ENCODE measurements around the gene CHADL. TPM values are rescaled to one million over a fixed set of nuclear protein-coding genes. Genes with fewer than 3 reads are reported as not detected.

The CHADL gene
- total RNA-seq, 4 donors from 2014 or later, result 0.73 to 1.3 TPM; not detected in 2

- DNase-seq (no peak), ATAC-seq (no peak)
- H3K36me3 ChIP-seq, result peaks cover 0 to 95% of the 10 kb centered on the region in 2 donors
- H3K4me3 ChIP-seq, result no peak overlapping the region
- no peak overlapping the region for H3K27ac ChIP-seq
- TF ChIP-seq POLR2A (IDR thresholded peaks at IDR 0.05) (no peak), CTCF (IDR thresholded peaks at IDR 0.05 in 4 of 5, conservative IDR thresholded peaks at IDR 0.05 in 1 of 5) (no peak)
- H3K4me1 ChIP-seq, result no peaks in the 10 kb centered on the region
- intact Hi-C loops (cut with DNase I; ENCODE audit: low total_unique reads), result no loop called here
- no peaks in the 10 kb centered on the region for H3K9me3 ChIP-seq
- in situ Hi-C loops (cut with MboI; ENCODE audit: low sequenced_read_pairs in 4 of 4), result no loop called here
- H3K27me3 ChIP-seq, result no peaks in the 10 kb centered on the region
Observed at GRCh38 chr22:41254230-41254629, 13.5 kb upstream of the CHADL start.

- no peak for ATAC-seq
- Histone ChIP-seq H3K4me3 (no peak overlapping the region), H3K27ac (no peak overlapping the region), H3K27me3 (no peaks in the 10 kb centered on the region), H3K36me3 (peaks cover 0 to 89% of the 10 kb centered on the region in 2 donors), H3K4me1 (no peaks in the 10 kb centered on the region), H3K9me3 (no peaks in the 10 kb centered on the region)
- TF ChIP-seq POLR2A (IDR thresholded peaks at IDR 0.05) (no peak), CTCF (IDR thresholded peaks at IDR 0.05 in 4 of 5, conservative IDR thresholded peaks at IDR 0.05 in 1 of 5) (no peak)
- intact Hi-C loops (cut with DNase I; ENCODE audit: low total_unique reads) (no loop called here), in situ Hi-C loops (cut with MboI; ENCODE audit: low sequenced_read_pairs in 4 of 4) (no loop called here)
- DNase-seq, result no peak
Observed at GRCh38 chr22:41252365-41252764, 11.6 kb upstream of the CHADL start.

- H3K27me3 ChIP-seq, result no peaks in the 10 kb centered on the region
- in situ Hi-C loops (cut with MboI; ENCODE audit: low sequenced_read_pairs in 4 of 4) (no loop called here), intact Hi-C loops (cut with DNase I; ENCODE audit: low total_unique reads) (no loop called here)
- ATAC-seq (no peak), DNase-seq (no peak)
- no peaks in the 10 kb centered on the region for H3K4me1 ChIP-seq
- H3K27ac ChIP-seq, result no peak overlapping the region
- no peak for TF ChIP-seq POLR2A (IDR thresholded peaks at IDR 0.05)
- TF ChIP-seq CTCF (IDR thresholded peaks at IDR 0.05 in 4 of 5, conservative IDR thresholded peaks at IDR 0.05 in 1 of 5), result no peak
- no peak overlapping the region for H3K4me3 ChIP-seq
- H3K9me3 ChIP-seq, result no peaks in the 10 kb centered on the region
- H3K36me3 ChIP-seq, result peaks cover 0 to 74% of the 10 kb centered on the region in 2 donors
Observed at GRCh38 chr22:41250127-41250526, 9.4 kb upstream of the CHADL start.

- Histone ChIP-seq H3K27me3 (no peaks in the 10 kb centered on the region), H3K27ac (no peak overlapping the region), H3K36me3 (peaks cover 0 to 68% of the 10 kb centered on the region in 2 donors), H3K4me3 (no peak overlapping the region), H3K9me3 (no peaks in the 10 kb centered on the region), H3K4me1 (no peaks in the 10 kb centered on the region)
- ATAC-seq (no peak), DNase-seq (no peak)
- TF ChIP-seq POLR2A (IDR thresholded peaks at IDR 0.05), result no peak
- TF ChIP-seq CTCF (IDR thresholded peaks at IDR 0.05 in 4 of 5, conservative IDR thresholded peaks at IDR 0.05 in 1 of 5), result no peak
- in situ Hi-C loops (cut with MboI; ENCODE audit: low sequenced_read_pairs in 4 of 4) (no loop called here), intact Hi-C loops (cut with DNase I; ENCODE audit: low total_unique reads) (no loop called here)
Observed at GRCh38 chr22:41249442-41249841, 8.7 kb upstream of the CHADL start.

- DNase-seq, result no peak
- in situ Hi-C loops (cut with MboI; ENCODE audit: low sequenced_read_pairs in 4 of 4) (no loop called here), intact Hi-C loops (cut with DNase I; ENCODE audit: low total_unique reads) (no loop called here)
- H3K9me3 ChIP-seq, result no peaks in the 10 kb centered on the region
- no peak overlapping the region for H3K27ac ChIP-seq
- no peaks in the 10 kb centered on the region for H3K4me1 ChIP-seq
- H3K27me3 ChIP-seq, result no peaks in the 10 kb centered on the region
- TF ChIP-seq CTCF (IDR thresholded peaks at IDR 0.05 in 4 of 5, conservative IDR thresholded peaks at IDR 0.05 in 1 of 5) (no peak), POLR2A (IDR thresholded peaks at IDR 0.05) (no peak)
- ATAC-seq, result no peak
- no peak overlapping the region for H3K4me3 ChIP-seq
- peaks cover 0 to 61% of the 10 kb centered on the region in 2 donors for H3K36me3 ChIP-seq
Observed at GRCh38 chr22:41248758-41249157, 8.0 kb upstream of the CHADL start.
